ENCODE data around the gene ARHGAP1.

DNA sequence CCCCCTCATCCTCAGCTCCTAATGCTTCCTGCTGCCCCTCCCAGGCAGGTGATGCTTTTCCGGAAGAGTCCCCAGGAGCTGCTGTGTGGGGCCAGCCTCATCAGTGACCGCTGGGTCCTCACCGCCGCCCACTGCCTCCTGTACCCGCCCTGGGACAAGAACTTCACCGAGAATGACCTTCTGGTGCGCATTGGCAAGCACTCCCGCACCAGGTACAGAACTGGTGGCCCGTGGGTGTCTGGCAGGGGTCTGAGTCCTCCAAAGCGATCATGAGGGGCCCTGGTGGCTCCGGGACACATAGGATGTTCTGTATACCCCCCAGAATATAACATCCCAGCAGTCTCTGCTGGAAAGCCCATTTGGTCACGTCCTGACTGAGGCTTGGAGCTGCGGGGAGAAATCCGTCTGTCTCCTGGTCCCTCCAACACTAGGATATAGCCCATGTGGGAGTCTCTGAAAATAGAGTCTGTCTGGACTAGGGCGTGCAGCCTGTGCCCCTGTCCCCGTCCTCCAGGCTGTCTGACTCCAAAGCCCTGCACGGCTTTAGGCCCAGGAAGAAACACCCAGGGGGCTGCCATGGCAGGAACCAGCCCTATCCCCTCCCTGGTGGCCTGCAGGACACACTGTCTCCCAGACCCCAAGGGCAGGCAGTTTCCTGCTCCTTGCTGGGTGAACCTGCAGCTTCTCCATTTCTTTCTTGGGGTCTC lies 27.7 kb upstream of the ARHGAP1 start:
- TF ChIP-seq, protein P1, sequence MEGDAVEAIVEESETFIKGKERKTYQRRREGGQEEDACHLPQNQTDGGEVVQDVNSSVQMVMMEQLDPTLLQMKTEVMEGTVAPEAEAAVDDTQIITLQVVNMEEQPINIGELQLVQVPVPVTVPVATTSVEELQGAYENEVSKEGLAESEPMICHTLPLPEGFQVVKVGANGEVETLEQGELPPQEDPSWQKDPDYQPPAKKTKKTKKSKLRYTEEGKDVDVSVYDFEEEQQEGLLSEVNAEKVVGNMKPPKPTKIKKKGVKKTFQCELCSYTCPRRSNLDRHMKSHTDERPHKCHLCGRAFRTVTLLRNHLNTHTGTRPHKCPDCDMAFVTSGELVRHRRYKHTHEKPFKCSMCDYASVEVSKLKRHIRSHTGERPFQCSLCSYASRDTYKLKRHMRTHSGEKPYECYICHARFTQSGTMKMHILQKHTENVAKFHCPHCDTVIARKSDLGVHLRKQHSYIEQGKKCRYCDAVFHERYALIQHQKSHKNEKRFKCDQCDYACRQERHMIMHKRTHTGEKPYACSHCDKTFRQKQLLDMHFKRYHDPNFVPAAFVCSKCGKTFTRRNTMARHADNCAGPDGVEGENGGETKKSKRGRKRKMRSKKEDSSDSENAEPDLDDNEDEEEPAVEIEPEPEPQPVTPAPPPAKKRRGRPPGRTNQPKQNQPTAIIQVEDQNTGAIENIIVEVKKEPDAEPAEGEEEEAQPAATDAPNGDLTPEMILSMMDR (CRISPR knock-in tag; IDR thresholded peaks at IDR 0.05) = no peak
- TF ChIP-seq POLR2G (IDR thresholded peaks at IDR 0.05; ENCODE audit: low read depth, low read length) = peak; percentile 59; the same call in 1 of the 2 replicates
- TF ChIP-seq, protein P2, sequence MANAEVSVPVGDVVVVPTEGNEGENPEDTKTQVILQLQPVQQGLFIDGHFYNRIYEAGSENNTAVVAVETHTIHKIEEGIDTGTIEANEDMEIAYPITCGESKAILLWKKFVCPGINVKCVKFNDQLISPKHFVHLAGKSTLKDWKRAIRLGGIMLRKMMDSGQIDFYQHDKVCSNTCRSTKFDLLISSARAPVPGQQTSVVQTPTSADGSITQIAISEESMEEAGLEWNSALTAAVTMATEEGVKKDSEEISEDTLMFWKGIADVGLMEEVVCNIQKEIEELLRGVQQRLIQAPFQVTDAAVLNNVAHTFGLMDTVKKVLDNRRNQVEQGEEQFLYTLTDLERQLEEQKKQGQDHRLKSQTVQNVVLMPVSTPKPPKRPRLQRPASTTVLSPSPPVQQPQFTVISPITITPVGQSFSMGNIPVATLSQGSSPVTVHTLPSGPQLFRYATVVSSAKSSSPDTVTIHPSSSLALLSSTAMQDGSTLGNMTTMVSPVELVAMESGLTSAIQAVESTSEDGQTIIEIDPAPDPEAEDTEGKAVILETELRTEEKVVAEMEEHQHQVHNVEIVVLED (CRISPR knock-in tag; IDR thresholded peaks at IDR 0.05; ENCODE audit: borderline replicate concordance) = no peak
- TF ChIP-seq, protein P3, sequence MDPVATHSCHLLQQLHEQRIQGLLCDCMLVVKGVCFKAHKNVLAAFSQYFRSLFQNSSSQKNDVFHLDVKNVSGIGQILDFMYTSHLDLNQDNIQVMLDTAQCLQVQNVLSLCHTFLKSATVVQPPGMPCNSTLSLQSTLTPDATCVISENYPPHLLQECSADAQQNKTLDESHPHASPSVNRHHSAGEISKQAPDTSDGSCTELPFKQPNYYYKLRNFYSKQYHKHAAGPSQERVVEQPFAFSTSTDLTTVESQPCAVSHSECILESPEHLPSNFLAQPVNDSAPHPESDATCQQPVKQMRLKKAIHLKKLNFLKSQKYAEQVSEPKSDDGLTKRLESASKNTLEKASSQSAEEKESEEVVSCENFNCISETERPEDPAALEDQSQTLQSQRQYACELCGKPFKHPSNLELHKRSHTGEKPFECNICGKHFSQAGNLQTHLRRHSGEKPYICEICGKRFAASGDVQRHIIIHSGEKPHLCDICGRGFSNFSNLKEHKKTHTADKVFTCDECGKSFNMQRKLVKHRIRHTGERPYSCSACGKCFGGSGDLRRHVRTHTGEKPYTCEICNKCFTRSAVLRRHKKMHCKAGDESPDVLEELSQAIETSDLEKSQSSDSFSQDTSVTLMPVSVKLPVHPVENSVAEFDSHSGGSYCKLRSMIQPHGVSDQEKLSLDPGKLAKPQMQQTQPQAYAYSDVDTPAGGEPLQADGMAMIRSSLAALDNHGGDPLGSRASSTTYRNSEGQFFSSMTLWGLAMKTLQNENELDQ (CRISPR knock-in tag; IDR thresholded peaks at IDR 0.05; ENCODE audit: borderline replicate concordance) = no peak
- no peak for TF ChIP-seq ZNF274 (CRISPR knock-in tag; IDR thresholded peaks at IDR 0.05)
- no peak for TF ChIP-seq EZH2 (conservative IDR thresholded peaks at IDR 0.05; ENCODE audit: low read depth, low read length)
- no peak for TF ChIP-seq NFYB (CRISPR knock-in tag; IDR thresholded peaks at IDR 0.05)
- TF ChIP-seq, protein P4, sequence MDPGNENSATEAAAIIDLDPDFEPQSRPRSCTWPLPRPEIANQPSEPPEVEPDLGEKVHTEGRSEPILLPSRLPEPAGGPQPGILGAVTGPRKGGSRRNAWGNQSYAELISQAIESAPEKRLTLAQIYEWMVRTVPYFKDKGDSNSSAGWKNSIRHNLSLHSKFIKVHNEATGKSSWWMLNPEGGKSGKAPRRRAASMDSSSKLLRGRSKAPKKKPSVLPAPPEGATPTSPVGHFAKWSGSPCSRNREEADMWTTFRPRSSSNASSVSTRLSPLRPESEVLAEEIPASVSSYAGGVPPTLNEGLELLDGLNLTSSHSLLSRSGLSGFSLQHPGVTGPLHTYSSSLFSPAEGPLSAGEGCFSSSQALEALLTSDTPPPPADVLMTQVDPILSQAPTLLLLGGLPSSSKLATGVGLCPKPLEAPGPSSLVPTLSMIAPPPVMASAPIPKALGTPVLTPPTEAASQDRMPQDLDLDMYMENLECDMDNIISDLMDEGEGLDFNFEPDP (CRISPR knock-in tag; conservative IDR thresholded peaks at IDR 0.05) = no peak
- TF ChIP-seq POLR2A (IDR thresholded peaks at IDR 0.05; ENCODE audit: insufficient read depth in 1 of 2, low read depth in 2 of 2, low read length in 2 of 2) = peak in 1 of 2 experiments; percentile 33; a peak in 1 of 4 replicates
- TF ChIP-seq ZNF761 (CRISPR knock-in tag; conservative IDR thresholded peaks at IDR 0.05) = no peak
- TF ChIP-seq, protein P5, sequence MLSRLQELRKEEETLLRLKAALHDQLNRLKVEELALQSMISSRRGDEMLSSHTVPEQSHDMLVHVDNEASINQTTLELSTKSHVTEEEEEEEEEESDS (CRISPR knock-in tag; IDR thresholded peaks at IDR 0.05; ENCODE audit: borderline replicate concordance) = no peak
- TF ChIP-seq JUN (CRISPR knock-in tag; IDR thresholded peaks at IDR 0.05) = no peak
- TF ChIP-seq SP2 (CRISPR knock-in tag; IDR thresholded peaks at IDR 0.05) = no peak

Data from HepG2 (cell line).